Tibial artery (tissue), 4 donors: ENCODE data around the gene VAX1.

Experiments
- DNase-seq, 2 donors: peaks; one replicate each; pipeline ENCODE4 v3.0.0-alpha.2; 2019
- H3K27ac ChIP-seq, 2 donors: fragments of 200-600 bp; sonication (generic) in 1 of 2; 1 replicate in 1 of 2; 2 replicates in 1 of 2; pipeline ENCODE4 v1.5.1; 2018 to 2019; ENCODE audit warnings: mild to moderate bottlenecking in 1 of 2
- H3K27me3 ChIP-seq, 2 donors: fragments of 200-600 bp; sonication (generic) in 1 of 2; one replicate each; pipeline versions ENCODE4 v1.5.1 to v1.6.0; 2016 to 2019
- H3K36me3 ChIP-seq, 3 donors: fragments of 200-600 bp; sonication (generic) in 2 of 3; one replicate each; pipeline ENCODE4 v1.5.1; 2016 to 2019; ENCODE audit warnings: mild to moderate bottlenecking in 2 of 3
- H3K4me1 ChIP-seq, 4 donors: fragments of 200-600 bp; sonication (generic) in 2 of 4; 1 replicate in 3 of 4; 2 replicates in 1 of 4; pipeline ENCODE4 v1.5.1; 2016 to 2019
- H3K4me3 ChIP-seq, 2 donors: fragments of 200-600 bp; sonication (generic) in 1 of 2; 1 replicate in 1 of 2; 2 replicates in 1 of 2; pipeline ENCODE4 v1.5.1; 2018 to 2019; ENCODE audit warnings: mild to moderate bottlenecking in 2 of 2
- H3K9me3 ChIP-seq, 3 donors: fragments of 200-600 bp; sonication (generic) in 1 of 3; one replicate each; pipeline ENCODE4 v1.5.1; 2016 to 2019
- CTCF ChIP-seq, 2 experiments: fragments of 200-600 bp in 1 of 2; fragments of 450-650 bp in 1 of 2; IDR thresholded peaks; one replicate each; pipeline ENCODE4 v1.5.1; 2017 to 2019; ENCODE audit warnings: antibody characterized with exemption in 2 of 2, mild to moderate bottlenecking in 1 of 2, moderate library complexity in 1 of 2
- intact Hi-C: fragments of 100-400 bp; cut with DNase I; formaldehyde crosslinking; loops from one replicate; pipeline ENCODE4 v1.15.0; 2023; ENCODE audit warnings: low total_unique reads

Gene VAX1

GRCh38 chr10:117162093-117163060, 24.3 kb upstream of the VAX1 start:
- Histone ChIP-seq H3K9me3 (no peaks in the 10 kb centered on the region), H3K27ac (no peak overlapping the region), H3K4me3 (peak overlapping the region in 1 of 2 donors; percentile 31), H3K4me1 (peaks cover 0 to 40% (median 32%) of the 10 kb centered on the region in 4 donors), H3K36me3 (no peaks in the 10 kb centered on the region), H3K27me3 (peaks cover 0 to 99% of the 10 kb centered on the region in 2 donors)
- no peak for DNase-seq
- no peak for TF ChIP-seq CTCF (IDR thresholded peaks at IDR 0.05)
- intact Hi-C loops, result no loop called here

DNA sequence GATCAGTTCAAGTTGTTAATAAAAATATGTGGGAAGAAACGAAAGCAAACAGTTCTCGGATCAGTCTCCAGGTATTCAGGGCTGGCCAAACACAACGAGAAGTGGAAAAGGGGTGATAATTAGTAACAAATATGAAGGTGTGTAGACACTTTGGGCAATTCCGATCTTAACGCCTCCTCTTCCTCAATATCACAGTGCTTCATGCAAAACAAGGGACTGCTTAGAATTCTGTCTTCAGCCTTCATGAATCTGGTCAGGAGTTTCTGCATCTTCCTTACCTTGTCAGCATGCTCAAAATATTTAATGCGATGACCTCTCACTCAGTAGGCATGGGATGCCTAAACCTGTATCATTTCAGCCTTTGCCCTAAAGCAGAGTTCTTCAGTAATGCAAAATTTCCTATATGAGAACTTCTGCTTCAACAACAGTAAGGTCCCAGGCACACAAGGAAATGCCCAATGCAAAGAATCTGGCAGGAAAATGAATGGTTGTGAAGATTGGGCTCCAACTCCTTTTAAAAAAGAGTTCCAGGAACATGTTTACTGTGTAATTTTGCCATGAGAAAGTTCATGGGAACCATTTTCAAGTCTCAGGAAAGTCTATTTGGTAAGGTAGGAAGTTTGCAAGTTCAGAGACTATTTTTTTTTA, 23.4 kb upstream of the VAX1 start:
- H3K27me3 ChIP-seq, result peaks cover 0 to 99% of the 10 kb centered on the region in 2 donors
- H3K36me3 ChIP-seq, result no peaks in the 10 kb centered on the region

DNA sequence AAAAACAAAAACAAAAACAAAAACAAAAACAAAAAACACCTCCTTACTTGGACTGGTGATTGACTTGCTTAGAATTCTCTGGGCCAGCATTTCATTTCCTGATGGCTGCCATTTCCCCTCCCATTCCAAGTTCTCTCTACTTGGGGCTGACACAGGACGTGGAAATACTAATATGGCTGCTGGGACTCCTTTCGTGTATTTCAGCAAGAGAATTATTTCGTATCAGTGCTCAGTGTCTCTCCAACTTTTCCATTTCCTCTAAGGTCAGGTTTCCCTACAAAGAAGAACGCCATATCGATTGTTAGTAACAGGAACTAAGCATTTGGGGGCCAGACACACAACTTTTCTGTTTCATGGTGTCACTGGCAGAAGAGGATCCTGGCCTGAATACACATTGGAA, 22.5 kb upstream of the VAX1 start:
- intact Hi-C loops, result no loop called here
- no peak for DNase-seq

More for the DNA sequence above, 23.4 kb upstream of the VAX1 start:
- no peaks in the 10 kb centered on the region for H3K9me3 ChIP-seq
- H3K27ac ChIP-seq, result no peak overlapping the region
- DNase-seq, result no peak
- no peak for TF ChIP-seq CTCF (IDR thresholded peaks at IDR 0.05)
- H3K4me1 ChIP-seq, result peaks cover 0 to 38% (median 32%) of the 10 kb centered on the region in 4 donors
- intact Hi-C loops, result no loop called here
- H3K4me3 ChIP-seq, result no peak overlapping the region

GRCh38 chr10:117159390-117159789, 21.3 kb upstream of the VAX1 start:
- H3K4me3 ChIP-seq, result no peak overlapping the region
- TF ChIP-seq CTCF (IDR thresholded peaks at IDR 0.05), result no peak
- H3K27me3 ChIP-seq, result peaks cover 0 to 98% of the 10 kb centered on the region in 2 donors
- no peak for DNase-seq
- peaks cover 0 to 19% (median 16%) of the 10 kb centered on the region in 4 donors for H3K4me1 ChIP-seq
- intact Hi-C loops, result no loop called here
- no peak overlapping the region for H3K27ac ChIP-seq
- no peaks in the 10 kb centered on the region for H3K9me3 ChIP-seq
- no peaks in the 10 kb centered on the region for H3K36me3 ChIP-seq

More for the DNA sequence above, 22.5 kb upstream of the VAX1 start:
- TF ChIP-seq CTCF (IDR thresholded peaks at IDR 0.05), result no peak
- H3K9me3 ChIP-seq, result no peaks in the 10 kb centered on the region
- no peak overlapping the region for H3K4me3 ChIP-seq
- peaks cover 0 to 30% (median 25%) of the 10 kb centered on the region in 4 donors for H3K4me1 ChIP-seq
- H3K36me3 ChIP-seq, result no peaks in the 10 kb centered on the region
- peaks cover 0 to 98% of the 10 kb centered on the region in 2 donors for H3K27me3 ChIP-seq
- H3K27ac ChIP-seq, result no peak overlapping the region

DNA sequence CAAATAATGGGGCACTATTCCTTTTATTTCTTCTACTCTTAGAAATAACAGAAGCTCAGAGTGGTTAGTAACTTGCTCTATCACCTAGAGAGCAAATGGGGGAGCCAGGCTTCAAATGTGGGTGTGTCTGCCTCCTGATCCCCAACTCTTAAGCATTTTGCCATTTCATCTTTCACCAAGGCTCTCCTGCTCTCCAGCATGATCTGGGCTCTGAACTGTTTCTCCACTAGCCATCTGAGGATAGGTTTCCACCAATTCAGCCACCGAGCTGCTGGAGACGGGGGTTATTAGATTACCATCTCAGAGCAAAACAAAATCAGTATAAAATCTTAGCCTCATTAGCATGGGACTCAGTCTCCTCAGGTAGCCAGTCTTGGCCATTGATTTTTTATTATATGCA, 20.2 kb upstream of the VAX1 start:
- H3K4me3 ChIP-seq, result no peak overlapping the region
- DNase-seq, result no peak
- H3K27me3 ChIP-seq, result peaks cover 0 to 90% of the 10 kb centered on the region in 2 donors
- peaks cover 0 to 13% (median 11%) of the 10 kb centered on the region in 4 donors for H3K4me1 ChIP-seq
- TF ChIP-seq CTCF (IDR thresholded peaks at IDR 0.05), result no peak
- no peaks in the 10 kb centered on the region for H3K9me3 ChIP-seq
- intact Hi-C loops, result no loop called here
- no peaks in the 10 kb centered on the region for H3K36me3 ChIP-seq
- no peak overlapping the region for H3K27ac ChIP-seq
